ENCODE results near the gene TIMM21.

The TIMM21 gene

DNA sequence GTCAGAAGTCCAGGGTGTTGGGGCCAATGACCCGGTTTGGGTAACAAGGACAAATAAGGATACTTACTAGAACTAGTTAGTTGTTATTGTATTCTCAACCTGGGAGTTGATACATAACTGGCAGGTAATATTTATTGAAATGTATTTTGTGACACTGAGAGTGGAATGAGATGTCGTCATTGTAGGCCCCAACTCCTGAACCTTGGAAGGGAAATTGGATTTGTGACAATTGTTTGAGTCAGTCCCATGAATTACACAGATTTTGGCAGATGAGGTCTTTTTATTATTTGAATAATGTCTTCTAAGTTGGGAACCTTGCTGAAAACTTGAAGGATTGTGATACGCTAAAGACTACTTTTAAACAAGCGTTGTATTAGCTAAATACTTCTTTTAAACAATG, 5.1 kb downstream of the TIMM21 start:
- peak; percentile 69 for DNase-seq (ENCODE audit: low read depth)

DNA sequence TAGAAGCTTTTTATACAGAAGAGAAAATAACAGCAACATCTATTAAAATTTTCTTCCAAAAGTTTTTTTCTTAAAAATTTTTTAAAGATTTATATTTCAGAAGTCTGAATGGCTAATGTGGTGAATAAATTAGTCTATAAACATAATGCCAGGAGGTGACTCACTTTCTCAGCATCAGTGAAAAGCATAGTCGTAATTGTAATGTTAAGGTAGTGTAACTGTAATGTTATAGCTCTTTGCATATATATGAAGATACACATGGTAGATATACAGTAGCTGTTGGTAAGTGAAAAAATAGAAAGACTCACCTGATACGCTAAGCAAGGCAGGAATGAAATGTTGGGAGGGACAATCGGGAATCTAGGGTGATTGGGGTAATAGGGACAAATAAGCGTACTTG, 5.5 kb downstream of the TIMM21 start:
- TF ChIP-seq, protein P1, sequence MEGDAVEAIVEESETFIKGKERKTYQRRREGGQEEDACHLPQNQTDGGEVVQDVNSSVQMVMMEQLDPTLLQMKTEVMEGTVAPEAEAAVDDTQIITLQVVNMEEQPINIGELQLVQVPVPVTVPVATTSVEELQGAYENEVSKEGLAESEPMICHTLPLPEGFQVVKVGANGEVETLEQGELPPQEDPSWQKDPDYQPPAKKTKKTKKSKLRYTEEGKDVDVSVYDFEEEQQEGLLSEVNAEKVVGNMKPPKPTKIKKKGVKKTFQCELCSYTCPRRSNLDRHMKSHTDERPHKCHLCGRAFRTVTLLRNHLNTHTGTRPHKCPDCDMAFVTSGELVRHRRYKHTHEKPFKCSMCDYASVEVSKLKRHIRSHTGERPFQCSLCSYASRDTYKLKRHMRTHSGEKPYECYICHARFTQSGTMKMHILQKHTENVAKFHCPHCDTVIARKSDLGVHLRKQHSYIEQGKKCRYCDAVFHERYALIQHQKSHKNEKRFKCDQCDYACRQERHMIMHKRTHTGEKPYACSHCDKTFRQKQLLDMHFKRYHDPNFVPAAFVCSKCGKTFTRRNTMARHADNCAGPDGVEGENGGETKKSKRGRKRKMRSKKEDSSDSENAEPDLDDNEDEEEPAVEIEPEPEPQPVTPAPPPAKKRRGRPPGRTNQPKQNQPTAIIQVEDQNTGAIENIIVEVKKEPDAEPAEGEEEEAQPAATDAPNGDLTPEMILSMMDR (conservative IDR thresholded peaks at IDR 0.05; ENCODE audit: control insufficient read depth, insufficient read depth, low read depth, low read length): no peak
- DNase-seq (ENCODE audit: low read depth): no peak
- no peak overlapping the region for H3K4me3 ChIP-seq (ENCODE audit: control insufficient read depth, low read depth, low read length)

More for the DNA sequence above, 5.1 kb downstream of the TIMM21 start:
- H3K4me3 ChIP-seq (ENCODE audit: control insufficient read depth, low read depth, low read length): no peak overlapping the region
- TF ChIP-seq, protein P1 (conservative IDR thresholded peaks at IDR 0.05; ENCODE audit: control insufficient read depth, insufficient read depth, low read depth, low read length): no peak

DNA sequence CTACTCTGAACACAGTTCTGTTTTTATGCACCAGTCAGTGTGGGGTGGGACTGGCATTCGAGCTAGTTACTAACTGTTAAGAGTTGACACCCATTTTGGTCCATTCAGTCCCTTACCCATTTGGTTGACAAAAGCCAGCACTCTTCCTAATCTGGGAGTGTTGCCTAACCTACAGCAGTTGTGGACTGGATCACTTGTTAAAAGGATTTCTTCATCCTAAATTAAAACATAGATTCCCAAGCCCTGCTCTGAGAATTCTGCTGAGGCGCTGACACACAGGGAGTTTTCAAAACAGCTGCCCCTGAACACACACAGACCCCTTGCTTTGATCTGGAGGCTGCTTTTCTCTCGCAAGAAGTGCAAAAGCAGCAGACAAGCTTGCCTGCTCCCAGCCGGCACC, 6.4 kb downstream of the TIMM21 start:
- H3K4me3 ChIP-seq (ENCODE audit: control insufficient read depth, low read depth, low read length): no peak overlapping the region
- no peak for DNase-seq (ENCODE audit: low read depth)
- TF ChIP-seq, protein P1 (conservative IDR thresholded peaks at IDR 0.05; ENCODE audit: control insufficient read depth, insufficient read depth, low read depth, low read length): no peak

DNA sequence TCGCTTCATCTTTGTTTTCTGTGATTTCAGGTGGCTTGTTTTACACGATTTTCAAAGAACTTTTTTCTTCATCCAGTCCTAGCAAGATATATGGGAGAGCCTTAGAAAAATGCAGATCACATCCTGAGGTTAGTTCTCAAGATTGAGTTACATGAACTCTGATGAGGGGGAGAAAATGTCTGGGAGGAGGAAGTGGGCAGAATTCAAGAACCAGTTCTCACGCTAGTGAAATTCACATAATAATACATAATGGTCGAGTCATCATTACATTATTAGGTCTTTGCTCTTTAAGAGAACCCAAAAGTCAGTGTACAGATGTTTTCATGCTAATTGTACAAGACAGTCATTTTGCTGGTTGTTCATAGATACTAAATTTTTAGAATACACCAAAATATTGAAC, 7.0 kb downstream of the TIMM21 start:
- no peak overlapping the region for H3K4me3 ChIP-seq (ENCODE audit: control insufficient read depth, low read depth, low read length)
- DNase-seq (ENCODE audit: low read depth): peak; percentile 31
- TF ChIP-seq, protein P1 (conservative IDR thresholded peaks at IDR 0.05; ENCODE audit: control insufficient read depth, insufficient read depth, low read depth, low read length): no peak

DNA sequence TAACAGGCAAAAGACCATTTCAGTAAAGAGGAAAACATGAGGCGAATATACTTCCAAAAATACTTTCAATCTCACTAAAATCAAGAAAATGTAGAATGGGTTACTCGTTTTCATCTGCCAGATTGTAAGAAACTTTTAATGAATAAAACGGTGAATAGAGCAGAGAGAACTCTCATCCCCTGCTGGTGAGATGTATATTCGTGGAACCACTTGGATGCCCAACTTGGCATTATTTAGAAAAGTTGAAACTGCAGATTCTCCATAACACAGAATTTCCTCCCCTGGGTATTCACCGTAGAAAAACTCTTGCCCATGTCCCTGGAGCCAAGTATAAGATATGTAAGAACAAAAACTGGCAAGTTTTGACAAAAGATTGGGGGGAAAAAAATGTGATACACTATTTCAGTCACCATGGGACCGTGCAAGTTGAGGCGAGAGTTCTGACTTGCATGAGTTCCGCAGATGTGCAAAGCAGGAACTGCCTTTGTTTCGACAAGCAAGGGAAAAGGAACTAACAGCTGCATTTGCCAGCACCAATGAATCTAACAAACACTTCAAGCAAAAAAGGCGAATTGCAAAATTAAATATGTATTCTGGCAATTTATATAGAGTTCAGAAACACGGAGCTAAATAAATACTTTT, 14.8 kb downstream of the TIMM21 start:
- no peak overlapping the region for H3K4me3 ChIP-seq (ENCODE audit: control insufficient read depth, low read depth, low read length)
- DNase-seq (ENCODE audit: low read depth): no peak
- TF ChIP-seq, protein P1 (conservative IDR thresholded peaks at IDR 0.05; ENCODE audit: control insufficient read depth, insufficient read depth, low read depth, low read length): peak; percentile 3

DNA sequence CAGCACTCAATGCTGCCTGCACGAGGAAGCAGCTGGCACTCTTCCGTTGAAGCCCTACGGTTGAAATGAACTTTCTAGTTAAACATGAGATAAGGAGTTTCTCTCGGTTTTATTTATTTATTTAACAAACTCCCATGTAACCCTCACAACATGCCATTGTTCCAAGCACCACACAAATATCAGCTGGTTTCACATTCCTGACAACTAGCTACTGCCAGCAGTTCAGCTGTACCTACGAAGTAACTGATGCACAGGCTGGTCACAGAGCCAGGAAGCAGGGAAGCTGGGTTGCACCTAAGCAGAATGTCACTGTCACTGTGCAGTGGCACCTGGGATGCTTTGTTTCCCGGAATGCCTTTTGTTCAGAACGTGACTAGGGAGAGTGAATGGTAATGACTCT, 18.1 kb downstream of the TIMM21 start:
- TF ChIP-seq, protein P1 (conservative IDR thresholded peaks at IDR 0.05; ENCODE audit: control insufficient read depth, insufficient read depth, low read depth, low read length): no peak
- H3K4me3 ChIP-seq (ENCODE audit: control insufficient read depth, low read depth, low read length): no peak overlapping the region
- DNase-seq (ENCODE audit: low read depth): no peak
